Right atrium auricular region (tissue), 2 donors: Measurements from ENCODE around the gene GRXCR2. TPM values are rescaled to one million over a fixed set of nuclear protein-coding genes. Genes with fewer than 3 reads are reported as not detected.
A peak's percentile ranks its signal among the peaks of the same experiment; 100 is the strongest.
"Not testable (repeated sequence)": the region's sequence is repeated elsewhere in the genome, so short reads cannot be mapped to it uniquely, and the experiment has no call there.

ENCODE experiments used
- DNase-seq: peaks from one replicate; pipeline ENCODE4 v3.0.0-alpha.2; 2019; ENCODE audit warnings: low spot score
- H3K27ac ChIP-seq, 2 donors: fragments of 200-600 bp; sonication (generic); 1 replicate in 1 of 2; 2 replicates in 1 of 2; pipeline ENCODE4 v1.5.1; 2016 to 2019
- H3K27me3 ChIP-seq, 2 donors: fragments of 200-600 bp; sonication (generic); one replicate each; pipeline versions ENCODE4 v1.5.1 to v1.6.0; 2017 to 2019
- H3K36me3 ChIP-seq: fragments of 200-600 bp; sonication (generic); one replicate; pipeline ENCODE4 v1.5.1; 2016
- H3K4me1 ChIP-seq, 2 donors: fragments of 200-600 bp; sonication (generic); one replicate each; pipeline versions ENCODE4 v1.5.1 to v1.6.0; 2017 to 2019
- H3K4me3 ChIP-seq, 2 donors: fragments of 200-600 bp; sonication (generic); 1 replicate in 1 of 2; 2 replicates in 1 of 2; pipeline ENCODE4 v1.5.1; 2017 to 2019; ENCODE audit warnings: mild to moderate bottlenecking in 1 of 2, moderate library complexity in 1 of 2
- H3K9me3 ChIP-seq, 2 donors: fragments of 200-600 bp; sonication (generic); one replicate each; pipeline ENCODE4 v1.5.1; 2019
- CTCF ChIP-seq, 2 donors: fragments of 200-600 bp; sonication (generic); IDR thresholded peaks; one replicate each; pipeline ENCODE4 v1.5.1; 2019; ENCODE audit warnings: antibody characterized with exemption in 2 of 2
- total RNA-seq, 2 donors: library from RNA; depleted of rRNA; stranded (reverse); fragments of >200 nt; gene quantifications; one replicate each; pipeline ENCODE4 v1.1.0, GENCODE V29; 2016

The GRXCR2 gene
- total RNA-seq, 2 donors from 2014 or later, result 0.24 to 1.0 TPM

GRCh38 chr5:145846081-145846480, 26.7 kb downstream of the GRXCR2 start:
- no peaks in the 10 kb centered on the region for H3K27me3 ChIP-seq
- no peak for TF ChIP-seq CTCF (IDR thresholded peaks at IDR 0.05)
- no peaks in the 10 kb centered on the region for H3K36me3 ChIP-seq
- DNase-seq, result no peak
- no peaks in the 10 kb centered on the region for H3K4me1 ChIP-seq
- H3K27ac ChIP-seq, result no peak overlapping the region
- H3K4me3 ChIP-seq, result no peak overlapping the region
- no peaks in the 10 kb centered on the region for H3K9me3 ChIP-seq

GRCh38 chr5:145841299-145841698, 31.5 kb downstream of the GRXCR2 start:
- H3K27ac ChIP-seq, result no peak overlapping the region
- no peak overlapping the region for H3K4me3 ChIP-seq
- H3K36me3 ChIP-seq, result no peaks in the 10 kb centered on the region
- H3K9me3 ChIP-seq, result no peaks in the 10 kb centered on the region
- no peak for TF ChIP-seq CTCF (IDR thresholded peaks at IDR 0.05)
- H3K4me1 ChIP-seq, result no peaks in the 10 kb centered on the region
- no peaks in the 10 kb centered on the region for H3K27me3 ChIP-seq
- no peak for DNase-seq

GRCh38 chr5:145840458-145841132, 32.2 kb downstream of the GRXCR2 start:
- peaks cover 0 to 6% of the 10 kb centered on the region in 2 donors for H3K4me1 ChIP-seq
- no peaks in the 10 kb centered on the region for H3K9me3 ChIP-seq
- H3K27ac ChIP-seq, result no peak overlapping the region
- no peak overlapping the region for H3K4me3 ChIP-seq
- no peak for DNase-seq
- no peak for TF ChIP-seq CTCF (IDR thresholded peaks at IDR 0.05)
- no peaks in the 10 kb centered on the region for H3K36me3 ChIP-seq
- no peaks in the 10 kb centered on the region for H3K27me3 ChIP-seq

GRCh38 chr5:145838276-145838675, 34.5 kb downstream of the GRXCR2 start:
- Histone ChIP-seq H3K4me1 (peaks cover 0 to 20% of the 10 kb centered on the region in 2 donors), H3K9me3 (no peaks in the 10 kb centered on the region), H3K4me3 (no peak overlapping the region), H3K27ac (peak overlapping the region; percentile 5 to 55), H3K27me3 (no peaks in the 10 kb centered on the region), H3K36me3 (no peaks in the 10 kb centered on the region)
- no peak for DNase-seq
- no peak for TF ChIP-seq CTCF (IDR thresholded peaks at IDR 0.05)

GRCh38 chr5:145836241-145836640, 36.6 kb downstream of the GRXCR2 start:
- peaks cover 0 to 20% of the 10 kb centered on the region in 2 donors for H3K4me1 ChIP-seq
- not testable (repeated sequence) for H3K36me3 ChIP-seq, H3K27me3 ChIP-seq, H3K4me3 ChIP-seq, H3K9me3 ChIP-seq, DNase-seq
- peak overlapping the region; percentile 75 to 89 for H3K27ac ChIP-seq

GRCh38 chr5:145835848-145836239, 37.0 kb downstream of the GRXCR2 start:
- Histone ChIP-seq H3K9me3 (no peaks in the 10 kb centered on the region), H3K36me3 (no peaks in the 10 kb centered on the region), H3K27me3 (no peaks in the 10 kb centered on the region), H3K4me1 (peaks cover 0 to 24% of the 10 kb centered on the region in 2 donors), H3K4me3 (peak overlapping the region; percentile 65 to 66), H3K27ac (peak overlapping the region; percentile 75 to 89)
- TF ChIP-seq CTCF (IDR thresholded peaks at IDR 0.05), result no peak
- DNase-seq, result no peak
